Mucosa of descending colon (tissue), 3 donors: ENCODE measurements around the gene CATSPERZ. TPM values are rescaled to one million over a fixed set of nuclear protein-coding genes. Genes with fewer than 3 reads are reported as not detected.

Source experiments
- ATAC-seq: fragments of 200-7000 bp; cut with Tn5 transposase; one replicate; pipeline ENCODE4 v1.9.1; 2020; ENCODE audit warnings: mild to moderate bottlenecking, moderate library complexity
- DNase-seq, 3 donors: peaks; one replicate each; pipeline ENCODE4 v3.0.0-alpha.2; 2020
- H3K36me3 ChIP-seq: fragments of 200-600 bp; one replicate; pipeline ENCODE4 v1.8.0; 2021; ENCODE audit warnings: low read depth, mild to moderate bottlenecking
- H3K4me1 ChIP-seq: fragments of 200-600 bp; one replicate; pipeline ENCODE4 v1.8.0; 2021; ENCODE audit warnings: low read depth, mild to moderate bottlenecking
- H3K4me3 ChIP-seq: fragments of 200-600 bp; one replicate; pipeline ENCODE4 v1.8.0; 2021; ENCODE audit warnings: mild to moderate bottlenecking
- H3K9me3 ChIP-seq: fragments of 200-600 bp; one replicate; pipeline ENCODE4 v1.8.0; 2021; ENCODE audit warnings: mild to moderate bottlenecking
- CTCF ChIP-seq: fragments of 200-600 bp; IDR thresholded peaks from one replicate; pipeline ENCODE4 v1.8.0; 2022; ENCODE audit warnings: antibody characterized with exemption, mild to moderate bottlenecking
- intact Hi-C, 2 donors: fragments of 100-400 bp; cut with DNase I in 1 of 2; cut with micrococcal nuclease in 1 of 2; formaldehyde crosslinking; loops; one replicate each; pipeline versions ENCODE4 v1.11.0 to v1.11.1; 2022; cut with DNase I, micrococcal nuclease
- total RNA-seq, 3 donors: library from RNA; stranded (reverse); fragmentation: NEBNext Ultra II Directional in 2 of 3; extraction: Animal tissue kit (Norgen Biotek cat#: 25700) in 2 of 3; gene quantifications; one replicate each; pipeline versions ENCODE4 v1.2.1 to v1.2.4, GENCODE V29; 2021 to 2023
- donor health status: DM: no; HTN: no; CAD: no; lungs with moderate emphysema.
- donor health status: DM: no; HTN: no; CAD: no.
- donor health status: DM: no; HTN: yes; CAD: no.

Gene CATSPERZ
- total RNA-seq, 3 donors from 2014 or later: not detected

- H3K9me3 ChIP-seq: no peaks in the 10 kb centered on the region
- no peak for DNase-seq
- ATAC-seq: no peak
- H3K36me3 ChIP-seq: no peaks in the 10 kb centered on the region
- no peak overlapping the region for H3K4me3 ChIP-seq
- no peak for TF ChIP-seq CTCF
- intact Hi-C loops: loop anchor here (5.0 to 10.0 kb wide), 2 partner anchors 96 to 99 kb away; partner anchors contain the start of gene FERMT3 (in 2 of the 2)
- peaks cover 47% of the 10 kb centered on the region for H3K4me1 ChIP-seq
These were observed 3.2 kb downstream of the CATSPERZ start for GRCh38 chr11:64303109-64304031.

GRCh38 chr11:64304032-64304315 is 3.8 kb downstream of the CATSPERZ start:
- Histone ChIP-seq H3K4me1 (peaks cover 46% of the 10 kb centered on the region), H3K9me3 (no peaks in the 10 kb centered on the region), H3K36me3 (no peaks in the 10 kb centered on the region), H3K4me3 (no peak overlapping the region)
- TF ChIP-seq CTCF: no peak
- no peak for ATAC-seq
- intact Hi-C loops: loop anchor here (5.0 to 10.0 kb wide), 2 partner anchors 97 to 99 kb away; partner anchors contain the start of gene FERMT3 (in 2 of the 2)
- peak in 2 of 3 donors; percentile 47 to 58 for DNase-seq

GRCh38 chr11:64304316-64305072 is 4.3 kb downstream of the CATSPERZ start:
- H3K9me3 ChIP-seq: no peaks in the 10 kb centered on the region
- TF ChIP-seq CTCF: peak; percentile 80
- peak; percentile 96 to 100 (median 97) for DNase-seq
- ATAC-seq: peak; percentile 55
- peak overlapping the region; percentile 78 for H3K4me3 ChIP-seq
- no peaks in the 10 kb centered on the region for H3K36me3 ChIP-seq
- H3K4me1 ChIP-seq: peaks cover 41% of the 10 kb centered on the region
- intact Hi-C loops: loop anchor here (5.0 to 10.0 kb wide), 2 partner anchors 97 to 100 kb away; partner anchors contain the start of gene FERMT3 (in 2 of the 2)

- H3K9me3 ChIP-seq: no peaks in the 10 kb centered on the region
- no peaks in the 10 kb centered on the region for H3K36me3 ChIP-seq
- intact Hi-C loops: loop anchor here in 1 of 2 donors (10.0 kb wide), 1 partner anchor 100 kb away; the partner anchor contains the start of gene FERMT3
- DNase-seq (peak; percentile 100), ATAC-seq (peak; percentile 84)
- TF ChIP-seq CTCF: peak; percentile 18
- peak within 1 kb of the TSS; percentile 78 for H3K4me3 ChIP-seq
- H3K4me1 ChIP-seq: peaks cover 34% of the 10 kb centered on the region
These were observed 5.0 kb downstream of the CATSPERZ start, which contains the start of gene ESRRA for GRCh38 chr11:64305075-64305690. ESRRA (plus strand) TSS chr11:64305524; CDS start chr11:64307180, 1,656 bp downstream.
